Stimulated activated CD8-positive, alpha-beta memory T cell treated with anti-CD3 and anti-CD28 coated beads, Interleukin-15, amount 100 ng/mL, for 1 hour (primary cell): ENCODE measurements around the gene GARRE1.

Source experiments
- DNase-seq: peaks from one replicate; pipeline ENCODE4 v3.0.0-alpha.2; 2020; ENCODE audit warnings: low read depth

GARRE1 gene

GRCh38 chr19:34295103-34295502 lies 40.7 kb downstream of the GARRE1 start:
- DNase-seq, result no peak

GRCh38 chr19:34298891-34299520 lies 44.7 kb downstream of the GARRE1 start:
- no peak for DNase-seq

- DNase-seq, result no peak
These were observed 45.2 kb downstream of the GARRE1 start for GRCh38 chr19:34299576-34299975.

DNA sequence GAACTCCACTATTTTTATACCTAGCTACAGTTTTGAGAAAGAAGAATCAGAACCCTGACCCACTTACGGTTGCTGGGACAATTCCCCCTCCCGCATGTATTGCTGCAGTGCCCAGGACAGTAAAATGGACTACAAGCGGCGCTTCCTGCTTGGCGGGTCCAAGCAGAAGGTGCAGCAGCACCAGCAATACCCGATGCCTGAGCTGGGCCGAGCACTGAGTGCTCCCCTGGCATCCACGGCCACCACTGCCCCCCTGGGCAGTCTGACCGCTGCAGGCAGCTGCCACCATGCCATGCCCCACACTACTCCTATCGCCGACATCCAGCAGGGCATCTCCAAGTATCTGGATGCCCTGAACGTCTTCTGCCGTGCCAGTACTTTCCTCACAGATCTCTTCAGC lies 46.0 kb downstream of the GARRE1 start:
- no peak for DNase-seq

- DNase-seq, result no peak
These were observed 46.6 kb downstream of the GARRE1 start for GRCh38 chr19:34300962-34301361.
